ENCODE results near the gene TACO1. TPM values are rescaled to one million over a fixed set of nuclear protein-coding genes. Genes with fewer than 3 reads are reported as not detected.

TACO1 gene
- total RNA-seq, 2 donors from 2014 or later: 11.6 to 14.3 TPM

DNA sequence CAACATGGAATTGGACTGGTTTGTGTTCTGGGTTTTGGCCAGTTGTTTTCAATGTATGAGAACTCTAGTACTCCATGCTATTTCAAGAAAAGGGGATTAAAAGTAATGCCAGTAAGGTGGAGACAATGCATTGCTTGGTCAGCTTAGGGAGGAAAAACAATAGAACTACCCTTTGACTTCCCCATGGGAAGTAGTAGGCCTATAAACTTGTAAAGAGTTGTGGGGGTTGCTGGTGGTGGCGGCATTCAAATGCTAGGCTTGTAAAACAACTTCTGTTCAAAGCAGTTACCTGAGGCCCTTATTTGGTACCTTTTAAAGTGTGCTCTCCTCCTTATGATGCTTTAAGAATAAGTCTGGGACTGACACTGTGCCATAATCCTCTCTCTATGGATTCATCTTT is 30.9 kb downstream of the TACO1 start:
- DNase-seq (ENCODE audit: low spot score): no peak
- intact Hi-C loops (cut with DNase I): no loop called here

- intact Hi-C loops (cut with DNase I): no loop called here
- no peak for DNase-seq (ENCODE audit: low spot score)
Measured at GRCh38 chr17:63633742-63634141, 33.0 kb downstream of the TACO1 start.

- no peak for DNase-seq (ENCODE audit: low spot score)
Measured at GRCh38 chr17:63634163-63634562, 33.5 kb downstream of the TACO1 start.

DNA sequence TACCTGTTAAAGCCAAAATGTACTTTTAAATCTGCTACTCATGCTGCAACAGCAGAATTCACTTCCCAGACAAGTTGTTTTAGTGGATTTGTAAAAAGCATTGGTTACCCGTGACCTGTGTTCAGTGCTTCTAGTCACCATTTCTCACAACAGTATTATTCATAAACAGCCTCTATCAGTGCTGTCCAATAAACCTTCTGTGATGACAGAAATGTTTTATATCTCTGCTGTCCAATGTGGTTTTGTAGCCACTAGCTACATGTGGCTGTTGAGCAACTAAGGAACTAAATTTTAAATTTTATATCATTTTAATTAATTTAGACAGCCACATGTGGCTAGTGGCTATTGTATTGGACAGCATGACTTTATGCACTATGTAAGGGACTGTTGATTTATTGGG is 34.1 kb downstream of the TACO1 start:
- intact Hi-C loops (cut with DNase I): no loop called here
- DNase-seq (ENCODE audit: low spot score): no peak

More at GRCh38 chr17:63634163-63634562, 33.5 kb downstream of the TACO1 start:
- intact Hi-C loops (cut with DNase I): no loop called here

DNA sequence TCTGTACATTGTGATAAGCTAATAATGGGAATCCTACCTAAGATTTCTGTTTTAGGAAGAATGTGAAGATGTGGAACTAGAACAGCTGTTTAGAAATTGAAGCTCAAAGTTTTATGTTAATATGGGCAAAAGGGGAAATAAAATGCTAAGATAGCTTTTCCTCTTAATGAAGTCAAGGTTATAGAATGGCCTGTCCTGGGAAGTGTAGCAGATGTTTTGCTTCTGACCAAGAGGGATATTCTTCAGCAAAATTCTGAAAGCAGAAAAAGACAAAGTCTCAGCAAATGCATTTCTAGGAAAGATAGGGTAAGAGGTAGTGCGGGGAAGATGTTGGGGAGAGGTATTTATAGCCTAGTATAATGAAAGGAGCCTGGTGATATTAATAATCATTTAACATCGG is 34.6 kb downstream of the TACO1 start:
- intact Hi-C loops (cut with DNase I): no loop called here
- DNase-seq (ENCODE audit: low spot score): no peak

DNA sequence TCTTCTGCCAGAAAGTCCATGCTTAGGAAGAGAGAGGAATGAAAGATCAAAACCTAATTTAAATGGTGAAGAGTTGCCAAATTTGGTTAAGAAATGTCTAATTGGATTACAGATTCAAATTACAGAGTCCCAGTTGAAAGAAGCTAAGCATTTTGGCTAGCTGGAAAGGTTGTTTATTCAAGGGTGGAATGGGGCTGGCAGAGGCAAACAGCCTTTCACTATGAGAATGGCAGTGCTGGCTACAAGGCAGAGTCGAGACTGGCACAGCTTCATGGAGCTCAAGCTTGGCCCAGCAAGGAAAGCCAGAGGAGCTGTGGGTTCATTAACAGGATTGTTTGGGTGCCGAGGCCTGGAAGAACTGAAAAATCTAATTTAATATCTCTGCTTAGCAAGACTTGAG is 35.1 kb downstream of the TACO1 start:
- intact Hi-C loops (cut with DNase I): no loop called here
- DNase-seq (ENCODE audit: low spot score): no peak

DNA sequence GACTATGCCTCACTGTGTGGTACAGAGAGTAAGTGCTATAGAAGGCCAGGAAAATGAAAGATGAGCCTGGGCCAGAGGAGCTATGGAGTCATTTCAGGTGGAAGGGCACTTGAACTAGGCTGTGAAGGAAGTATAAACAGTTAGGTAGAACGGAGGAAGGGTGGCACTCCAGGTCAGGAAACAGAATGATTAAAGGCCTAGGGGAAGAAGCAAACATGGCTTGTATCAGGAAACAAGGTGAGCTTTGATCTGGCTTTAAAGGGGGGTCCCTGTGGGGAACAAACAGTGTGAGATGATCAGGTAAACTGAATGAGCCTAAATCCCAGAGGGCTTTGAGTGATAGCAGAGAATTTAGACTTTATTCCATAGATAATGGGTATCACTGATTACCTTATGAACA is 38.4 kb downstream of the TACO1 start:
- DNase-seq (ENCODE audit: low spot score): no peak
- intact Hi-C loops (cut with DNase I): no loop called here

- intact Hi-C loops (cut with DNase I): no loop called here
- DNase-seq (ENCODE audit: low spot score): no peak
Measured at GRCh38 chr17:63640038-63640437, 39.3 kb downstream of the TACO1 start.

- no peak for DNase-seq (ENCODE audit: low spot score)
- intact Hi-C loops (cut with DNase I): no loop called here
Measured at GRCh38 chr17:63641692-63642448, 41.2 kb downstream of the TACO1 start.

DNA sequence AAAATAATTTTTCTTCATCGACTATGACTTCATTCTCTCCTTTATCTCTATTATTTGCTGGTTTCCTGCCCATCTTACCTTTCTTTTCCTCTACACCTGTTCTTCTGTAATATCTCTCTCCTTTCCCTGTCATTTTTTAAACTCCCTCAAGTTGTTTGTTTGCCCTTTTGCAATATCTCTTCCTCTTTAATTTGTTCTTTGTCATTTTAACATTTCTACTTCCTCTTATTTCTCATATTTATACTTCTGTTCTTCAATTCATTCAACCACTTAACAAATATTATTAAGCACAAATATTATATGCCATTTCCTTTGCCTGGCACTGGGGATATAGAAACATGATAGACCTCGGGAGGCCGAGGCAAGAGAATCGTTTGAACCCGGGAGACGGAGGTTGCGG is 44.2 kb downstream of the TACO1 start:
- intact Hi-C loops (cut with DNase I): no loop called here
- no peak for DNase-seq (ENCODE audit: low spot score)

DNA sequence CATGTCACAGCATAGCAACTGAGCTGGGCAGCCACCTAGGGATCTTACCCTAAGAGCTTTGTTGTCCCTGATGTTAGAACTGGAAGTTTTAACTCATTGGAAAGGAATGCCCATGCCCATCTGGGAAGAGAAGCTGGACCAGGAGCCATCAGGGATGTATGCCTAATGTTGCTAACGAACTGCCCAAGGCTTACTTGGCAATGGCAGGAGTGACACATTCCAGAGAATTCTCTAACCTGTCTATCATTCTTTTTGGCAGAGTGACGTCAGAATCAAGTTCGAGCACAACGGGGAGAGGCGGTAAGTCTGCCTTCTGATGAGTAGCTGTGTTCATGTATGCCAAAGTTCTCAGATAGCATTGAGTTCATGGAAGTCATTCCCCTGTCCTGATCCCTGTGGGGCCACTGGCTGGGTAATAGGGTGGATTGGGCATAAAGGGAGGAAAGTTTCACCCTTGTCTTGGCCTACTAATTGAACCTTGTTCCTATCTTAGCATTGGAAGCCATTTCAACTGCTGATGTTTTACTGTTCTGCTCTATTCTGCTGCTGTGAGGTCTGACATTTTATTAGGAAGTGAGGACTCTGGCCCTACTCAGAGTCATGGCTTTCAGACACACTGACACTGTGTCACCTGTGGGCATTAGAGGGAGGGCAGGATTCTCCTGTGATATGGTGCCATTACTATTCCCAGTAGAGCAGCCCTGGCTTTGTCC is 45.2 kb downstream of the TACO1 start:
- intact Hi-C loops (cut with DNase I): no loop called here
- DNase-seq (ENCODE audit: low spot score): no peak

DNA sequence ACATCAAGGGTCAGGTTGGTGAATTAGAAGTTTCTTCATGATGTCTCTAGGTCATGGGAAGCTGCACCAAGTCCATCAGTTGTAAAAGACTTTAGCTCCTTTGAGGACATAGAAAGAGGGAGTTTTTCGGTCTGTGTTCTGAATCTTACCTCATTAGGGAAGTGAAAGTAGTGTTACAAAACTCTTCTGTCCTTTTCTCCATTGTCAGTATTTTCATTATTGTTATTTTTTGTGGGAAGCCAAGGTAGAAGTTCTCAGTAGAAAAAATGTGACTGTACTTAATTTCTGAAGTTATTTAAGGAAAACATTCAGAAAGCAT is 45.8 kb downstream of the TACO1 start:
- intact Hi-C loops (cut with DNase I): no loop called here
- DNase-seq (ENCODE audit: low spot score): no peak

DNA sequence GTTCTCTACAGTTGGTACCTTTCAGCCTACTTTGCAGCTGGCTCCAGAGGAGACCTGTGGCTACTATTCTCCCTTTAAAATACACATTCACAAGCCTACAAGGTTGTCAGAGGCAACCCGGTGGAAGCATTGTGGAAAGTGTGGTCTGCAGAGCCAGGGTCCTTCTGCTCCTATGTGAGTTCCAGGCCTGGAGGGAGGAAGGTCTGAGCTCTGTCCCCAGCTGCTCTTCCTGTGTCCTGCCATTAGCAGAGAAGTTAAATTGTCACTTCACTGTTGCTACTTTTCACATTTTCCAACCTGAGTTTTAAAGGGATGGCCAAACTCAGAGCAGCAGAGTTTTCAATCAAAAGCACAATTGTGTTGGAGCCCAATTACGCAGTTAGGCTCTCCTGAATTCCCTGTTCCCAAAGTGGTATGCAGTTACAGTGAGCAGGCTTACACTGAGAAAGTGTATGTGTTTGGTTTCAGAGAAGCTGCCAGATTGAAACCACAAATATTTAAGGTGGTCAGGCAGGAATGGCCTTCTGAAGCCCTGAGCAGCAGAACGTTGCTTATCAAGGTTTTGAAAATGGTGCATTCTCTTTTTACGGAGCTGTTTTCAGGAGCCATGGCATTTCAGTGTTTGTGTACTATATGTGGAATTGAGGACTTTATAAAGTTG is 46.5 kb downstream of the TACO1 start:
- DNase-seq (ENCODE audit: low spot score): no peak
- intact Hi-C loops (cut with DNase I): no loop called here

DNA sequence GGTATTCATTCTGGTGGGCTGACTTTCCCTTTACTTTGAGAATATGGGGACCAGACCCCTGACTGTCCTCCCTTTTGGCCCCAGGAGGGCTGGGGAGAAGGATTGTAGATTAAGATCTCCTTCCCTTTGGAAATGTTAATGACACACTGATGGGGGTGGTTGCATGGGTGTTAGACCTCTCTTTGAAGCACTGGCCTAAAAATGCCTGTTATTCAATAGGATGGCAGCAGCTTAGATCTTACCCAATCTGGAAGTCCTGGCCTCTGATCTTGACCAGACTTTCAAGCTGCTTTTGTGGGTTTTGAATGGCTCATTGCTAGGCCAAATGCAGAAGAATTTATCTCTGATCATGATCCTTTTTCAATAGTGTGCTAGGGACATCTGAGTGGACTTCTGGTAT is 47.2 kb downstream of the TACO1 start:
- intact Hi-C loops (cut with DNase I): no loop called here
- no peak for DNase-seq (ENCODE audit: low spot score)

- no peak for DNase-seq (ENCODE audit: low spot score)
- intact Hi-C loops (cut with DNase I): no loop called here
Measured at GRCh38 chr17:63649813-63650212, 49.1 kb downstream of the TACO1 start.

DNA sequence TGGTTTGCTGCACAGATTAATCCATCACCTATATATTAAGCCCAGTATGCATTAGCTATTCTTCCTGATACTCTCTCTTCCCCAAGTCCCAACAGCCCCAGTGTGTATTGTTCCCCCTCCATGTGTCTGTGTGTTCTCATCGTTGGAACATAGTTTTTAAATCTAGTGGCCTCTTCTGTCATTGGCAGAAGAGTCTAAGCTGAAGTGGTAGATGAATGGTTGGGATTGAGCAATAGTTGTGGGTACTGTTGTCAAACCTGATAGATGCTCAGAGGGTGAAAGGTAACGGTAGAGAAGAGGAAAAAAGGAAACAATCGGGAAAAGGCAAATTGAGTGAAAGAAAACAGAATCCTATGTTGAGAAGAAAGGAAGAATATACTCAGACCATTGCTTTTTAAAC is 51.4 kb downstream of the TACO1 start:
- intact Hi-C loops (cut with DNase I): no loop called here
- no peak for DNase-seq (ENCODE audit: low spot score)

DNA sequence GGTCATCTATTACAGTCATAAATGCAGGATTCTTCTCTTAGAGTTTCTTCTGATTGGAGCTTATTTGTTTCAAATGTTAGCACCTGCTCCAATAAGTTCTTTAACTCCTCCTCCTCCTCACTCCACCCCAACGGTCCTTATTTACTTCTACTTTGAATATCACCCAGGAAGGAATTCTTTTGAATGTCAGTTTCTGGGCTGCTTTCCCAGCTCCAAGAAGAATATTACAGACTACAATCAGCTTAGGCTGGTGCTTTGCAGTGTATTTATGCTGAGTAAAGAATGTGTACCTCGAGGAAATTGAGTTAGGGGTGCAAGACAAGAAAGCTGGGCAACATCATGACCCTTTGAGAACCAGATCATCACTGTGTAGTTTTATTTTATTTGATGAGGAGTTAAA is 52.4 kb downstream of the TACO1 start:
- DNase-seq (ENCODE audit: low spot score): no peak
- intact Hi-C loops (cut with DNase I): no loop called here

- intact Hi-C loops (cut with DNase I): no loop called here
- no peak for DNase-seq (ENCODE audit: low spot score)
Measured at GRCh38 chr17:63657786-63658185, 57.1 kb downstream of the TACO1 start.
